ENCODE results near the gene LARGE1. TPM values are rescaled to one million over a fixed set of nuclear protein-coding genes. Genes with fewer than 3 reads are reported as not detected.

LARGE1 gene
- total RNA-seq, 1 experiment from 2014 or later, result 2.5 TPM

GRCh38 chr22:33837826-33838225 lies 82.5 kb downstream of the LARGE1 start:
- Histone ChIP-seq H3K4me1 (ENCODE audit: control insufficient read depth, insufficient read depth, low read length) (no peaks in the 10 kb centered on the region), H3K36me3 (ENCODE audit: control insufficient read depth, insufficient read depth, low read length) (no peaks in the 10 kb centered on the region), H3K9me3 (ENCODE audit: control insufficient read depth, insufficient read depth, low read depth, low read length) (no peaks in the 10 kb centered on the region), H3K27me3 (ENCODE audit: control insufficient read depth, insufficient read depth, low read length) (no peaks in the 10 kb centered on the region), H3K4me3 (ENCODE audit: low read depth in 2 of 2, low read length in 2 of 2) (no peak overlapping the region), H3K27ac (ENCODE audit: low read length) (no peak overlapping the region)
- BruUV-seq (replicated peaks), result no TSS peak
- DNase-seq (ENCODE audit: low read depth, low spot score), result no peak
- CTCF ChIA-PET, result no interaction called here
- intact Hi-C loops (cut with micrococcal nuclease; ENCODE audit: unreplicated experiment) (no loop called here), in situ Hi-C loops (cut with HindIII; ENCODE audit: low pct_unique_long_range_greater_than_20kb, low sequenced_read_pairs) (no loop called here)
- TF ChIP-seq REST (IDR thresholded peaks at IDR 0.05; ENCODE audit: insufficient read depth in 1 of 2, low read depth in 2 of 2, low read length in 1 of 2) (no peak), CTCF (IDR thresholded peaks at IDR 0.05) (no peak), SIN3A (IDR thresholded peaks at IDR 0.05; ENCODE audit: borderline replicate concordance, insufficient read depth, low read depth, low read length) (no peak), TCF7L2 (IDR thresholded peaks at IDR 0.05; ENCODE audit: low read depth, low read length) (no peak), POLR2AphosphoS5 (IDR thresholded peaks at IDR 0.05; ENCODE audit: low read depth, low read length) (no peak)
- ATAC-seq, result no peak
- POLR2A ChIA-PET, result no interaction called here

GRCh38 chr22:33835265-33835664 lies 85.0 kb downstream of the LARGE1 start:
- Histone ChIP-seq H3K4me3 (ENCODE audit: low read depth in 2 of 2, low read length in 2 of 2) (no peak overlapping the region), H3K36me3 (ENCODE audit: control insufficient read depth, insufficient read depth, low read length) (no peaks in the 10 kb centered on the region), H3K27ac (ENCODE audit: low read length) (no peak overlapping the region), H3K27me3 (ENCODE audit: control insufficient read depth, insufficient read depth, low read length) (no peaks in the 10 kb centered on the region), H3K9me3 (ENCODE audit: control insufficient read depth, insufficient read depth, low read depth, low read length) (no peaks in the 10 kb centered on the region), H3K4me1 (ENCODE audit: control insufficient read depth, insufficient read depth, low read length) (no peaks in the 10 kb centered on the region)
- POLR2A ChIA-PET, result no interaction called here
- no peak for TF ChIP-seq SIN3A (IDR thresholded peaks at IDR 0.05; ENCODE audit: borderline replicate concordance, insufficient read depth, low read depth, low read length)
- TF ChIP-seq REST (IDR thresholded peaks at IDR 0.05; ENCODE audit: insufficient read depth in 1 of 2, low read depth in 2 of 2, low read length in 1 of 2), result no peak
- TF ChIP-seq POLR2AphosphoS5 (IDR thresholded peaks at IDR 0.05; ENCODE audit: low read depth, low read length), result no peak
- TF ChIP-seq TCF7L2 (IDR thresholded peaks at IDR 0.05; ENCODE audit: low read depth, low read length), result no peak
- no peak for TF ChIP-seq CTCF (IDR thresholded peaks at IDR 0.05)
- intact Hi-C loops (cut with micrococcal nuclease; ENCODE audit: unreplicated experiment), result no loop called here
- DNase-seq (ENCODE audit: low read depth, low spot score) (no peak), ATAC-seq (no peak)
- in situ Hi-C loops (cut with HindIII; ENCODE audit: low pct_unique_long_range_greater_than_20kb, low sequenced_read_pairs), result no loop called here
- CTCF ChIA-PET, result no interaction called here
- no TSS peak for BruUV-seq (replicated peaks)

Measured in Panc1 (cell line).